HG03139 (cell line): ENCODE measurements around the gene ACADVL.

Experiments
- ATAC-seq: cut with Tn5 transposase; IDR thresholded peaks from one replicate; pipeline ENCODE4 v1.9.1; 2021; ENCODE audit not compliant: unreplicated experiment

Gene ACADVL

GRCh38 chr17:7216242-7217112, 3.3 kb upstream of the ACADVL start:
- ATAC-seq, result no peak

- no peak for ATAC-seq
Measured at GRCh38 chr17:7217113-7217987, 2.4 kb upstream of the ACADVL start.

- ATAC-seq, result no peak
Measured at GRCh38 chr17:7218166-7218565, 1.6 kb upstream of the ACADVL start.

GRCh38 chr17:7218758-7219157, 980 bp upstream of the ACADVL start:
- ATAC-seq, result no peak

GRCh38 chr17:7219229-7219811, 418 bp upstream of the ACADVL start:
- ATAC-seq, result no peak

- ATAC-seq, result no peak
Measured at GRCh38 chr17:7220593-7221277, 997 bp downstream of the ACADVL start.

GRCh38 chr17:7221278-7222092, 1.7 kb downstream of the ACADVL start:
- ATAC-seq, result no peak

- ATAC-seq, result no peak
Measured at GRCh38 chr17:7222093-7222971, 2.6 kb downstream of the ACADVL start.

- no peak for ATAC-seq
Measured at GRCh38 chr17:7222972-7223292, 3.2 kb downstream of the ACADVL start.

GRCh38 chr17:7223375-7223774, 3.6 kb downstream of the ACADVL start:
- ATAC-seq, result no peak

GRCh38 chr17:7224110-7224509, 4.4 kb downstream of the ACADVL start:
- ATAC-seq, result no peak

GRCh38 chr17:7224661-7225111, 4.9 kb downstream of the ACADVL start:
- no peak for ATAC-seq

- no peak for ATAC-seq
Measured at GRCh38 chr17:7225711-7226331, 6.1 kb downstream of the ACADVL start.

- no peak for ATAC-seq
Measured at GRCh38 chr17:7226721-7227710, 7.3 kb downstream of the ACADVL start.

- no peak for ATAC-seq
Measured at GRCh38 chr17:7228920-7229319, 9.2 kb downstream of the ACADVL start.

GRCh38 chr17:7229504-7229903, 9.8 kb downstream of the ACADVL start:
- ATAC-seq, result no peak

- ATAC-seq, result no peak
Measured at GRCh38 chr17:7232114-7232513, 12.4 kb downstream of the ACADVL start.

- no peak for ATAC-seq
Measured at GRCh38 chr17:7233701-7234082, 14.0 kb downstream of the ACADVL start.
